Neural cell (in vitro differentiated cells): ENCODE data around the gene KRTAP1-5. TPM values are rescaled to one million over a fixed set of nuclear protein-coding genes. Genes with fewer than 3 reads are reported as not detected.
"Not testable (repeated sequence)": the region's sequence is repeated elsewhere in the genome, so short reads cannot be mapped to it uniquely, and the experiment has no call there.

Source experiments
- H2AFZ ChIP-seq: fragments of 200-600, 300-800 bp; sonication (generic), shearing (Covaris generic); 2 replicates; pipeline ENCODE4 v1.6.0; 2014; ENCODE audit warnings: low read depth, mild to moderate bottlenecking, antibody characterized with exemption, low read length, moderate library complexity
- H3F3A ChIP-seq: fragments of 200-600 bp; shearing (Covaris generic); 2 replicates; pipeline ENCODE4 v1.6.1; 2016; ENCODE audit warnings: mild to moderate bottlenecking, moderate library complexity, mixed read lengths, antibody characterized with exemption, low read length; ENCODE audit not compliant: insufficient read depth, poor library complexity, severe bottlenecking
- H3K27ac ChIP-seq: fragments of 200-600, 300-800 bp; sonication (generic), shearing (Covaris generic); 2 replicates; pipeline ENCODE4 v1.5.1; 2014; ENCODE audit warnings: mild to moderate bottlenecking, low read length, moderate library complexity
- H3K27me3 ChIP-seq: fragments of 300-800, 200-600 bp; sonication (generic), shearing (Covaris generic); 2 replicates; pipeline ENCODE4 v1.6.0; 2014; ENCODE audit warnings: mild to moderate bottlenecking, low read depth, low read length, moderate library complexity; ENCODE audit not compliant: insufficient read depth
- H3K36me3 ChIP-seq: fragments of 300-800, 200-600 bp; sonication (generic), shearing (Covaris generic); 2 replicates; pipeline ENCODE4 v1.5.1; 2014; ENCODE audit warnings: mild to moderate bottlenecking, antibody characterized with exemption, low read length, moderate library complexity; ENCODE audit not compliant: insufficient read depth
- H3K4me2 ChIP-seq: fragments of 300-800, 200-600 bp; sonication (generic), shearing (Covaris generic); 2 replicates; pipeline ENCODE4 v1.6.0; 2014; ENCODE audit warnings: mild to moderate bottlenecking, low read length
- H3K4me3 ChIP-seq: fragments of 300-800, 200-600 bp; sonication (generic), shearing (Covaris generic); 2 replicates; pipeline ENCODE4 v1.5.1; 2014; ENCODE audit warnings: mild to moderate bottlenecking, low read length, moderate library complexity
- H3K79me2 ChIP-seq: fragments of 200-600 bp; shearing (Covaris generic); replicated peaks from 2 replicates; pipeline ENCODE4 v1.6.0; 2014; ENCODE audit warnings: mild to moderate bottlenecking, low read length, moderate library complexity; ENCODE audit not compliant: insufficient read depth
- H3K9ac ChIP-seq: fragments of 300-800, 200-600 bp; sonication (generic), shearing (Covaris generic); 2 replicates; pipeline ENCODE4 v1.6.1; 2016; ENCODE audit warnings: mild to moderate bottlenecking, low read length, mixed read lengths
- H3K9me2 ChIP-seq: fragments of 200-600 bp; shearing (Covaris generic); 2 replicates; pipeline ENCODE4 v1.6.1; 2016; ENCODE audit warnings: mild to moderate bottlenecking, low read length, mixed read lengths; ENCODE audit not compliant: insufficient read depth
- H3K9me3 ChIP-seq: fragments of 200-600, 300-800 bp; sonication (generic), shearing (Covaris generic); 2 replicates; pipeline ENCODE4 v1.6.1; 2016; ENCODE audit warnings: mild to moderate bottlenecking, mixed run types, low read length, moderate library complexity, mixed read lengths
- H4K20me1 ChIP-seq: fragments of 200-600 bp; shearing (Covaris generic); 2 replicates; pipeline ENCODE4 v1.6.1; 2016; ENCODE audit warnings: mild to moderate bottlenecking, mixed run types; ENCODE audit not compliant: insufficient read depth
- CTCF ChIP-seq: fragments of 450-650 bp; IDR thresholded peaks from 2 replicates; pipeline ENCODE4 v1.5.1; 2014; ENCODE audit warnings: antibody characterized with exemption, mild to moderate bottlenecking, moderate library complexity; ENCODE audit not compliant: poor library complexity, severe bottlenecking
- EP300 ChIP-seq: fragments of 450-650 bp; conservative IDR thresholded peaks from 2 replicates; pipeline ENCODE4 v1.6.1; 2014; ENCODE audit warnings: antibody characterized with exemption, mild to moderate bottlenecking, moderate library complexity; ENCODE audit not compliant: poor library complexity, severe bottlenecking
- EZH2 ChIP-seq: fragments of 200-600, 300-800 bp; shearing (Covaris generic), sonication (generic); IDR thresholded peaks from 2 replicates; pipeline ENCODE4 v1.6.1; 2014; ENCODE audit warnings: antibody characterized with exemption, low read length, borderline replicate concordance, mild to moderate bottlenecking; ENCODE audit not compliant: insufficient read depth, poor library complexity, severe bottlenecking
- MXI1 ChIP-seq: fragments of 450-650 bp; conservative IDR thresholded peaks from 2 replicates; pipeline ENCODE4 v1.6.1; 2014; ENCODE audit warnings: antibody characterized with exemption, mild to moderate bottlenecking; ENCODE audit not compliant: poor library complexity, severe bottlenecking
- POLR2AphosphoS5 ChIP-seq: IDR thresholded peaks from 2 replicates; pipeline ENCODE4 v1.6.1; 2012
- RAD21 ChIP-seq: fragments of 450-650 bp; conservative IDR thresholded peaks from 2 replicates; pipeline ENCODE4 v1.6.1; 2014; ENCODE audit warnings: antibody characterized with exemption, mild to moderate bottlenecking, moderate library complexity
- SMC3 ChIP-seq: fragments of 450-650 bp; conservative IDR thresholded peaks from 2 replicates; pipeline ENCODE4 v1.6.1; 2014; ENCODE audit warnings: antibody characterized with exemption, mild to moderate bottlenecking, moderate library complexity; ENCODE audit not compliant: poor library complexity
- TAF1 ChIP-seq: IDR thresholded peaks from 2 replicates; pipeline ENCODE4 v1.6.1; 2012; ENCODE audit warnings: low read depth
- polyA plus RNA-seq: library from polyadenylated mRNA; depleted of rRNA; stranded (reverse); fragments of >200 nt; gene quantifications from 2 replicates; pipeline ENCODE4 v1.2.3, GENCODE V29; 2014
- TF ChIP-seq, protein P1 (sequence below): IDR thresholded peaks from 2 replicates; pipeline ENCODE4 v1.6.1; 2012; ENCODE audit warnings: borderline replicate concordance

KRTAP1-5 gene
- polyA plus RNA-seq, 1 donor from 2014 or later, result not detected

DNA sequence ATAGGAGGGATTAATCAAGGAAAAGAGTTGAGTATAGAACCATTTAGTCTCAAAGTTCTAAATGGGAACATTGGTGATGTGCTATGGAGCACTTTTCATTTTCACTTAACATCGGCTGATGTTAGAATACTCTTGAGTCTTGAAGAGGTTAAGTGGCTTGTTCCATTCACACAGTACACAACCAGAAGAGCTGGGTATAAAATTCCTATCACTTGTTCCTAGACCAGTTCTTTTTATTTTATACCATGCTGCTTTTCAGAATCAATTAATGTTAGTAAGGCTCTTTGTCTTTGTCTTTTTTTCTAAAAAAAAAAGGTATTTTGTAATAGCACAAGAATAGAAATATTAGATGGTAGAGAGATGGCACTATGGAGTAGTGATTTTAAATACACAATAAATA, 15.9 kb upstream of the KRTAP1-5 start:
- no peaks in the 10 kb centered on the region for H3K36me3 ChIP-seq
- no peaks in the 10 kb centered on the region for H3K27me3 ChIP-seq
- H3F3A ChIP-seq, result no peaks in the 10 kb centered on the region
- H3K9me3 ChIP-seq, result no peaks in the 10 kb centered on the region
- H3K79me2 ChIP-seq, result no peaks in the 10 kb centered on the region
- no peak overlapping the region for H2AFZ ChIP-seq
- no peak overlapping the region for H3K4me2 ChIP-seq
- H3K27ac ChIP-seq, result no peak overlapping the region
- no peak overlapping the region for H3K4me3 ChIP-seq
- no peak overlapping the region for H3K9ac ChIP-seq
- no peaks in the 10 kb centered on the region for H4K20me1 ChIP-seq
- H3K9me2 ChIP-seq, result no peaks in the 10 kb centered on the region
- TF ChIP-seq MXI1 (no peak), SMC3 (no peak), EP300 (no peak), EZH2 (no peak), TAF1 (no peak), CTCF (no peak), RAD21 (no peak), POLR2AphosphoS5 (no peak)
- TF ChIP-seq, protein P1, sequence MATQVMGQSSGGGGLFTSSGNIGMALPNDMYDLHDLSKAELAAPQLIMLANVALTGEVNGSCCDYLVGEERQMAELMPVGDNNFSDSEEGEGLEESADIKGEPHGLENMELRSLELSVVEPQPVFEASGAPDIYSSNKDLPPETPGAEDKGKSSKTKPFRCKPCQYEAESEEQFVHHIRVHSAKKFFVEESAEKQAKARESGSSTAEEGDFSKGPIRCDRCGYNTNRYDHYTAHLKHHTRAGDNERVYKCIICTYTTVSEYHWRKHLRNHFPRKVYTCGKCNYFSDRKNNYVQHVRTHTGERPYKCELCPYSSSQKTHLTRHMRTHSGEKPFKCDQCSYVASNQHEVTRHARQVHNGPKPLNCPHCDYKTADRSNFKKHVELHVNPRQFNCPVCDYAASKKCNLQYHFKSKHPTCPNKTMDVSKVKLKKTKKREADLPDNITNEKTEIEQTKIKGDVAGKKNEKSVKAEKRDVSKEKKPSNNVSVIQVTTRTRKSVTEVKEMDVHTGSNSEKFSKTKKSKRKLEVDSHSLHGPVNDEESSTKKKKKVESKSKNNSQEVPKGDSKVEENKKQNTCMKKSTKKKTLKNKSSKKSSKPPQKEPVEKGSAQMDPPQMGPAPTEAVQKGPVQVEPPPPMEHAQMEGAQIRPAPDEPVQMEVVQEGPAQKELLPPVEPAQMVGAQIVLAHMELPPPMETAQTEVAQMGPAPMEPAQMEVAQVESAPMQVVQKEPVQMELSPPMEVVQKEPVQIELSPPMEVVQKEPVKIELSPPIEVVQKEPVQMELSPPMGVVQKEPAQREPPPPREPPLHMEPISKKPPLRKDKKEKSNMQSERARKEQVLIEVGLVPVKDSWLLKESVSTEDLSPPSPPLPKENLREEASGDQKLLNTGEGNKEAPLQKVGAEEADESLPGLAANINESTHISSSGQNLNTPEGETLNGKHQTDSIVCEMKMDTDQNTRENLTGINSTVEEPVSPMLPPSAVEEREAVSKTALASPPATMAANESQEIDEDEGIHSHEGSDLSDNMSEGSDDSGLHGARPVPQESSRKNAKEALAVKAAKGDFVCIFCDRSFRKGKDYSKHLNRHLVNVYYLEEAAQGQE, result no peak

DNA sequence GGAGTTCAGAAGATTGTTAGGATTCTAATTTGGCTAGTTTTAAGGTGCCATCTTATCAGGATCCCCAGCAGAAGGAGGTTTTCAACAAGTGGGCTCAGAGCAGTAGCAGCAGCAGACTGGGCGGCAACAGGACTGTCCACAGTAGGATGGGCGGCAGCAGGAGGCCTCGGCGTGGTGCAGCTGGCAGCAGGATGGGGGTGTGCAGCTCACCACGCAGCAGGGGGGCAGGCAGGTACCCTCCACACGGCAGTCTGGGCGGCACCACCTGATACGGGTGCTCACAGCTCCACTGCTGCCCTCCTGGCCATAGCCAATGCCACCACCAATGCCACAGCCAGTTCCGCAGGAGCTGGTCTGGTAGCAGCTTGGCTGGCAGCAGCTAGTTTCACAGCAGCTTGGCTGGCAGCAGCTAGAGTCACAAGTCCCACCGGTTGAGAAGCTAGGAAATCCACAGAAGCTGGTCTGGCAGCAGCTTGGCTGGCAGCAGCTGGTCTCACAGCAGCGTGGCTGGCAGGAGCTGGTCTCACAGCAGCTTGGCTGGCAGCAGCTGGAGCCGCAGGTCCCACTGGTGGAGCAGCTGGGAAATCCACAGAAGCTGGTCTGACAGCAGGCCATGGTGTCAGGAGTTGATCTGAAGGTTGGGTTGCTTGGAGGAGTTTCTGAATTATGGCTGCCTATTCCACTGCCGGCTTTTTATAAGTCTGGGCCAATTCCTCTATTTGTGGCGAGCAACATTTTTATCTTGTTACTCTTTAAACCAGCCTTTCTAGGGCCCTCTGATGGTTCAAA, 14.0 kb upstream of the KRTAP1-5 start, which contains the start of gene KRTAP1-1:
KRTAP1-1 (minus strand) TSS at position 668 of the 789 bp plus-strand sequence; CDS start at position 615, 53 bp downstream.
- H3K27ac ChIP-seq, H3K4me3 ChIP-seq, H3K4me2 ChIP-seq, H3K9me3 ChIP-seq, H3F3A ChIP-seq, H3K36me3 ChIP-seq, H2AFZ ChIP-seq, H3K79me2 ChIP-seq, H3K27me3 ChIP-seq, H3K9me2 ChIP-seq, H3K9ac ChIP-seq, H4K20me1 ChIP-seq: not testable (repeated sequence)
